Measurements from ENCODE around the gene R3HDML. TPM values are rescaled to one million over a fixed set of nuclear protein-coding genes. Genes with fewer than 3 reads are reported as not detected.

The R3HDML gene
- total and polyA plus RNA-seq, 2 of the 13 experiments (the other 11 are each of a cell fraction or from before 2014, with no cell fraction given) = not detected

- TF ChIP-seq PRDM10 (CRISPR knock-in tag; IDR thresholded peaks at IDR 0.05; ENCODE audit: low read depth) (no peak), TRIM22 (IDR thresholded peaks at IDR 0.05) (no peak), NFE2L1 (CRISPR knock-in tag; IDR thresholded peaks at IDR 0.05; ENCODE audit: borderline replicate concordance) (no peak), ELF3 (CRISPR knock-in tag; IDR thresholded peaks at IDR 0.05) (0 out of 2 replicates have a peak, but pooled peaks have one; percentile 16), GRHL1 (CRISPR knock-in tag; conservative IDR thresholded peaks at IDR 0.05) (no peak), ZFP82 (CRISPR knock-in tag; IDR thresholded peaks at IDR 0.05; ENCODE audit: borderline replicate concordance) (peak; percentile 75; the same call in 1 of the 2 replicates), CBX2 (IDR thresholded peaks at IDR 0.05; ENCODE audit: low read depth, low read length) (no peak), CBX2 (CRISPR knock-in tag; IDR thresholded peaks at IDR 0.05; ENCODE audit: low read depth) (no peak), ELF4 (CRISPR knock-in tag; IDR thresholded peaks at IDR 0.05; ENCODE audit: borderline replicate concordance) (no peak), ARID5B (CRISPR knock-in tag; IDR thresholded peaks at IDR 0.05) (no peak), ZFP90 (CRISPR knock-in tag; IDR thresholded peaks at IDR 0.05; ENCODE audit: borderline replicate concordance) (0 out of 2 replicates have a peak, but pooled peaks have one; percentile 20), ZNF720 (CRISPR knock-in tag; IDR thresholded peaks at IDR 0.05) (no peak), MAFG (CRISPR knock-in tag; IDR thresholded peaks at IDR 0.05) (no peak), JUN (CRISPR knock-in tag; IDR thresholded peaks at IDR 0.05) (no peak), ZKSCAN5 (CRISPR knock-in tag; IDR thresholded peaks at IDR 0.05) (no peak), NR2F6 (IDR thresholded peaks at IDR 0.05) (no peak), NR2F6 (CRISPR knock-in tag; IDR thresholded peaks at IDR 0.05) (0 out of 2 replicates have a peak, but pooled peaks have one; percentile 5), ZNF44 (CRISPR knock-in tag; IDR thresholded peaks at IDR 0.05) (no peak)
Observed at GRCh38 chr20:44309763-44310663, 26.8 kb upstream of the R3HDML start (continued).

All from HepG2 (cell line).